SK-MEL-5 (cell line): ENCODE measurements around the gene PRR33. TPM values are rescaled to one million over a fixed set of nuclear protein-coding genes. Genes with fewer than 3 reads are reported as not detected.
"Not testable (repeated sequence)": the region's sequence is repeated elsewhere in the genome, so short reads cannot be mapped to it uniquely, and the experiment has no call there.

ENCODE experiments used
- DNase-seq: peaks from one replicate; pipeline ENCODE4 v3.0.0-alpha.2; 2016; ENCODE audit warnings: low read depth, low spot score
- in situ Hi-C: cut with HindIII; loops from 2 replicates; pipeline ENCODE4 v1.10.0; 2016; ENCODE audit warnings: low sequenced_read_pairs, high pct_unique_total_duplicates, low pct_unique_long_range_greater_than_20kb
- total RNA-seq: library from RNA; depleted of rRNA; stranded (reverse); fragments of >200 nt; shearing (Covaris generic); gene quantifications from 2 replicates; pipeline ENCODE4 v1.2.3, GENCODE V29; 2014

The PRR33 gene
- total RNA-seq, 1 experiment from 2014 or later = not detected

DNA sequence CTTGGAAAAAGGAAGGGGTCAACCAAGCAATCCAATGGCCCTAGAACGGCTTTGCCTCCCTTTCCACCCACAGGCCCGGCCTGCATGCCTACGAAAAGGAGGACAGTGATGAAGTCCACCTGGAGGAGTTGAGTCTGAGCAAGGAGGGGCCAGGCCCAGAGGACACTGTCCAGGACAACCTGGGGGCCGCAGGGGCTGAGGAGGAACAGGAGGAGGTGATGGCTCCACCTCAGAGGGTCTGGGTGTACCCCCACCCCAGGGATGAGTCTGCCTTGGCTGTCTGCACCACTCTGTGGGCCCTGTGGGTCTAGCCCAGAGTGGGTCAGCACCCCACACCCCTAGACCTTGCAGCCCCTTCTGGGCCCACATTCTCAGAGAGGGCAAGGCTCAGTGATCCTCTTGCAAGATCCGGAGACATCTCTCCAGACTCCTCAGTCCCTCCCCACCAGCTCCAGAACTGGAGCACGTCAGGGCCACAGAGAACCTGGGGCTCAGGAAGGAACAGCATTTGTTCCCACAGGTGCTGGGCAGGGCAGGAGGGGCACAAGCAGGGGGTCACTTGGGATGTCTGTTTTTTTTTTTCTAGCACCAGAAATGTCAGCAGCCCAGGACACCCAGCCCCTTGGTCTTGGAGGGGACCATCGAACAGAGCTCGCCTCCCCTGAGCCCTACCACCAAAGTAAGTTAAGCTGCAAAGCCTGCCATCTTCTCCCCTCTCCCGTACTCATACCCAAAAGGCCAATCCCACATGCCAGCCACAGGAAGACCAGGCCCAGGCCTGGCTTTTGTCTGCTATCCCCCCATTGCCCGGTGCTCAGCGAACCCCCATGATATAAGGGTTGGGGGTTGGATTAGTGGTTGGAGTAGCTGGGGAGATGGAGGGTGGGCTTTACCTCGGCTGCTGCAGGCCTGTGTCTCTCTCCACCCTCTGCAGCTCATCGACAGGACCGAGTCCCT is 8.1 kb downstream of the PRR33 start:
- in situ Hi-C loops = no loop called here
- no peak for DNase-seq

DNA sequence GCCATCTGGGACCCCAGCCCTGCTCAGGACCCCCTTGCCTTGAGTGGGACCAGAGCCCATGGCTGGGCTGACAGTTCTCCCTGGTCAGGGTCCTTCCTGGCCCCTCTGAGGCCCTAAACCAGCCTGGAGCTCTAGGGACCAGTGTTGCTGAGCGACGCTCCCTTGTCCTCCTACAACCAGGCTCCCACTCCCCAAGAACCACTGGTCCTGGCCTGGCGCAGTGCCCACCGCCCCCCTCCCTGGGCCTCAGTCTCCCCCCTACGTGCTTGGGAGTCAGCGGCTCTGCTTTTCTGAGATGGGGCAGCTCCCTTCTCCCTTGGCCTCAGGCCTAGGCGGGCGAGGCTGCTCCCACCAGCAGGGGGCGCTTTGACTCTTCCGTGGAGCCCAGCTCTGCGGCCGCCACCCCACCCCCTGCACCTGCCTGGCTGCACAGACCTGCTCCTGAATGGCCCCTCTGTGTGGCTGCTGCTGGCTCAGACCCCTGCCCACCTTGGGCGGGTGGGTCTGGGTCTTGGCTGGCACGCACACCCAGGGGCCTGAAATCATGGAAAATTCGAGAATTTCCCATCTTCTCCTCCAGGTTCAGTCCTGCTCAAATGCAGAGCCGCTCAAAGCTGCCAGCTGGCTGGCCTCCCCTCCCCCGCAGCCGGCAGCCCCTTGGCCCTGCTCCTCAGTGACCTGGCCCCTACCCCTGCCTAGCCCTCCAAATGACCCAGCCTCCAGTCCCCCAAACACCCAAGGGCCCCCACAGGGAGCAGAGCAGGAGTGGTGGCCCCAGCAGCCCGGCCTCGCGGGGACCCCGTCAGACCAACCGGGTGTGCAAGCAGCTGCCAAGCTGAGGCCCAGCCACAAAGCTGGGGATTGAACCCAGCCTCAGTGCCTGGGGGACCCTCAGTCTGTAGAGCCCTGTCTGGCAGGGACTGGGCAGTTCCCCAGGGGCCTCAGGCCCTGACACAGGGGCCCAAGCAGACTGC is 9.1 kb downstream of the PRR33 start:
- DNase-seq = peak; percentile 75
- in situ Hi-C loops = no loop called here

DNA sequence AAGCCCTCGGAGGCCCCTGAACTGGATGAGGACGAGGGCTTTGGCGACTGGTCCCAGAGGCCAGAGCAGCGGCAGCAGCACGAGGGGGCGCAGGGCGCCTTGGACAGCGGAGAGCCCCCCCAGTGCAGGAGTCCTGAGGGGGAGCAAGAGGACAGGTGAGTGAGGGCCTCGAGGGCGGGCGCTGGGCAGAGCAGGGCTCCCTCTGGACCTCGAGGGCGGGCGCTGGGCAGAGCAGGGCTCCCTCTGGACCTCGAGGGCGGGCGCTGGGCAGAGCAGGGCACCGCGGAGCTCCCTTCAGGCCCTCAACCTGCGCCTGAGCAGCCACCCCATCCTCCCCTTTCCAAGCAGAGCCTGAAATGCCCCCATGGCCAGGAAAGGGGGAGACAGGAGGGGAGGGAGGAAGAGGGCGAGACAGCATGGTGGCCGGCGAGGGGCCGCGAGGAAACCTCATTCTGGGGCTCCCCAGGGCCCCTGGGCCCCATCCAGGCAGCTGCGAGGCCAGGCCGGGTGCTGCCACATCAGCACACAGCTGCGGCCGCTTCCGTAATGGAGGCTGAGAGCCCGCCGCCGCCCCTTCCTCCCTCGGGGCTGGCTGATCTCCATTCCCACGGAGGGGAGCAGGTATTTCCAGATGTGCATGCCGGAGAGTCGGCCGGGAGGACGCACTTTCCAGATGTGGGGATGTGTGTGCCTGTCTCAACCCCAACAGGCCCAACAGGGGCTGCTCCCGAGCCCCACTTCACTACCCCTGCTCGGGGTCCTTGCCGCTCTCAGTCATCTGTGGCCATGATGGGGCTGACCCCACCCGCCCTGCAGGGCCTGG is 10.0 kb downstream of the PRR33 start:
- in situ Hi-C loops = no loop called here
- no peak for DNase-seq

DNA sequence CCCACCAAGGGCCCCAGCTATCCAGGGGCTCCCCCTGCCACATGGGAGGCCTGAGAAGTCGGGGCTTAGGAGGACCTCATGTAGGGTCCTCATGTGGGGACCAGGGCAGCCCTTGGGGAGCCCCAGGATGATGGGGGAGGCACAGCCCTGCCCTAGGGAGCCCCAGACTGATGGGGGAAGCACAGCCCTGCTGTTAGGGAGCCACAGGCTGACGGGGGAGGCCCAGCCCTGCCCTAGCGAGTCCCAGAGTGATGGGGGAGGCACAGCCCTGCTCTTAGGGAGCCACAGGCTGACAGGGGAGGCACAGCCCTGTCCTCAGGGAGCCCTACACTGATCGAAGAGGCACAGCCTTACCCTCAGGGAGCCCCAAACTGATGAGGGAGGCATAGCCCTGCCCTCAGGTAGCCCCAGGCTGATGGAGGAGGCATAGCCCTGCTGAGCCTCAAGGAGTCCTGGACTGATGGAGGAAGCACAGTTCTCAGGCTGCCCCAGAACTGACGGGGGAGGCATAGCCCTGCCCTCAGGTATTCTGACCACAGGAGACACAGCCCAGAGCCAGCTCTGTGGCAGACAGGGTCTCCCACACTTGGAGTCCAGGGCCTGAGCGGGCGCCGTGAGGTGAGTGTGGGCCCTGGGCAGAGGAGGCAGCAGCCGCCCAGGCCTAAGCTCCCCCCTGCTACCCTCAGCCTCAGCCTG is 10.8 kb downstream of the PRR33 start:
- no peak for DNase-seq
- in situ Hi-C loops = no loop called here

DNA sequence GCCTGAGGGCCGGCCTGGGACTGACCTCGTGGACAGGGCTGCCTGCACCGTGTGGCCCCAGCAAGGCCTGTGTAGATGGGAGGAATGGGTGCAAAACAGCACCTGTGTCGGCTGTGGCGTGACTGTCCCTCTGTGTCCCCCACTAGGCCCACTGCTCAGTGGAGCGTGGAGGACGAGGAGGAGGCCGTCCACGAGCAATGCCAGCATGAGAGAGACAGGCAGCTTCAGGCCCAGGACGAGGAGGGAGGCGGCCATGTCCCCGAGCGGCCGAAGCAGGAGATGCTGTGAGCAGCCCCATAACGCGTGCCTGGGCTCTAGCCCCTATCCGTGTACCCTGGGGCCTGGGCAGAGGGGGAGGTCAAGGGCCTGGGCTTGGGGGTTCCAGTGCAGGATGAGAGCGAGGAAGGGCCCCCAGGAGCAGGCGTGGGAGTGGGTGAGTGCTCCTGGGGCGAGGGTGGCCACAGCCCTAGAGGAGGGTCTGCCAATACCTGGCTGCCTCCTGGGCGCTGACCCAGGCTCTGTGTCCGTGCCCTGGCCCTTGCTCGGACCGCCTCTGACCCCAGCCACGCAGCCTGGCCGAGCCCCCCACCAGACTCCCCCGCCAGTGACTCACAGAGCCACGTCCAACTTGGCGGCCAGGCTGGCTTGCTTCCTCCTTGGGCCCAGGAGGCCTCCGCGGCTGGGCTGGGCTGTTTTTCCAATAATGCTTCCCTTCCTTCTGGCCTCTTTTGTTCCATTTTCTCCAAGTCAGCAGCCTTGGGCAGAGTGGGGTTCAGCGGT is 11.6 kb downstream of the PRR33 start:
- in situ Hi-C loops = no loop called here
- no peak for DNase-seq

DNA sequence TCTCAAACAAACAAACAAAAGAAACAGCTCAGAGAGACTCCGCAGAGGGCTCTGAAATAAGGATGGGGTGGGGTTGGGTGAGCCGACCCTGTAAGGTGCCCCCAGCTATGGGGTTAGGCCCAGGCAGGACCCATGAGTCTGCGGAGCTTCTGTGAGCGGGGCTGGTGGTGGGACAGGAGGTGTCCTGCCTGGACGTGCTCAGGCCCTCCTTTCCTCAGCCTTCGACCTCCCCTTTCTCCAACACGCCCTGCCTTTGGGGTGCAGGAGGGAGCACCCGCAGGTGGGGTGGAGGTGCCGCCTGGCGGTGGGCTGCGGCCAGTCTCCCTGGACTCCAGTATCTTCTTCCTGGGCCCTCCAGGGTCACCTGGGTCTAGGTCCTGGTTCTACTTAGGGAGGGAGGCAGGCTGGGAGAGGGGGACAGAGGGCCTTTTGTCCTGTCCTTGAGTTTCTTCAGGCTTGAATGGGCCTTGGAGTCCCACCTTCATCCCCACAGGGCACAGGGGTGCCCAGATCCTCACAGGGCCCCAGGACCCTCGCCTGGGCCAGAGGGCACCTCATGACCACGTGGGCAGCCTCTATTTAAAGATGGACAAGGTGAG is 12.3 kb downstream of the PRR33 start:
- in situ Hi-C loops = no loop called here
- DNase-seq = no peak

DNA sequence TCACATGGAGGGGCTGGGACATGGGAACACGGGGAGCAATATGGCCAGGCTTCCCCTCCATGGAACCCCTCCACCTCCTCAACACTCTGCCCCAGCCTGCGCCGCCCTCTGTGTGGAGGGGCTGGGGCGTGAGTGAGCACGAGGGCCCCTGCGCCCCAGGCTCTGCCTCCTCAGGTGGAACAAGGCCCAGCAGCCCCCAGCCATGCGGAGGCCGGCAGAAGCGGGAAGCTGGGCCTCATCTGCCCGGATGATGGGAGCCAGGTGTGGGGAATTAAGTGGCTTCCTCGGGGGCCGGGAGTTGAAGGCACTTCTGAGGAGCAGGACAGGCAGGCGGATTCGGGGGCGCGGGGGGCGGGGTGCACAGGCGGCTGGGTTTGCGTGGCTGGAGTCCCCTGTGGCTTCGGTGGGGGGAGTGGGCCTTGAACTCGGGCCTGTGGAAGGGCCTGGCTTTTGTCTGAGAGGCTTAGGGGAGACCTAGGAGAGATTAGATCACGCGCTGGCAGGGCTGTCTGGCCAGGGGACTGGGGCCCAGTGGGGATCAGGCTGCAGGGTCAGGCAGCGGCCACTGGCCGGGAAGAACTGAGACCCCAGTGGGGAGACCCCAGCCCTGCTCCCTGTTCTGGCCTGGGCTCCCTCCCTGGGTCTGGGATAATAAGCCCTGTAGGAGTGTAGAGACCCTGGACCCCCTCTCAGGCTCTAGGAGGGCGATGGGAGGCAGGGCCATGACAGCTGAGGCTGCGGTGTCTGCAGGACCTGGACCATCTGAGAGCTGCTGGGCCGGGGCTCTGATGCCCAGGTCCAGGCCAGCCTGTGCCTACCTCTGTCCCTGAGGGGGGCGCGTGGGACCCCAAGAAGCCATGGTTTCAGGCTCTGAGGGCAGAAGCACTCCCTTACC is 13.3 kb downstream of the PRR33 start:
- no peak for DNase-seq
- in situ Hi-C loops = no loop called here

DNA sequence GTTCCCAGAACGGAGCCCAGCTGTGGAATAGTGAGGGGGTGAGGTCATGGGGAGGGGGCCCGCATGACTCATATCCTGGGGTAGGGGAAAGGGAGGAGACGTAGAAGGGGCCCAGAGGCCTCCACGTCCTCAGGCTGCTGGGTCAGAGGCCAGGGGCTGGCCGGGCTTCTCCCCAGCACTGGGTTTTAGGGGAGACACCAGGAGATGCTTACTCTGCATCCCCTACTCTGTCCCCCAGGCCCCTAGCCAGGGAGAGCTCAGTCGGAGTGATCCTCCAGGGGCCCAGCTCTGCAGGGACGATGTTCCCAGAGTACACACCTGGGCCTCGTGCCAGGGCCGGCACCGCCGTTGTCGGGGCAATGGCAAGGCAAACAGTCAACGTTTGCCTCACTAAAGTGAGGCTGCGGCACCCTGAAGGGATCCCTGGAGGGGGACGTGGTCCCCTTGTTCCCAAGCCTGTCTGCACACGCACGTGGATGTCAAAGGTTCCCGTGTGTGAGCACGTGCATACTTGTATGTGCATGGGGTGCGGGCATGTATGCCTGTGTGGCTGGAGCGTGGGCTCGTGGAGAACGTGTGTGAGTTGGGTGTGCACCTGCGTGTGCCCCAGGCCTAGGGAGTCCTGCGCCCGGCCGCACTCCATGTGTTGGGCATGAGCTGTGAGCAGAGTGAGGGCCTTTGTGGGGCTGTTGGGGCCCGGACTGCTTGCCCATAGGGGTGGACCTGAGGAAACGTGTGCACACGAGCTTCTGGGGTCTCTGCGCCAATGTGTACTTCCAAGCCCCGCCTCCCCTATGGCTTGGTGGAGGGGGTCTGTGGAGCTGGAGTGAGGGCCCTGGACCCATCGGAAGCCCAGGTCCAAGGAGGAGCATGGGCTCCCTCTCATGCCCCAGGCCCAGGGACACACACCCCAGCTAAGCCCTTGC is 14.2 kb downstream of the PRR33 start:
- DNase-seq = no peak
- in situ Hi-C loops = no loop called here

DNA sequence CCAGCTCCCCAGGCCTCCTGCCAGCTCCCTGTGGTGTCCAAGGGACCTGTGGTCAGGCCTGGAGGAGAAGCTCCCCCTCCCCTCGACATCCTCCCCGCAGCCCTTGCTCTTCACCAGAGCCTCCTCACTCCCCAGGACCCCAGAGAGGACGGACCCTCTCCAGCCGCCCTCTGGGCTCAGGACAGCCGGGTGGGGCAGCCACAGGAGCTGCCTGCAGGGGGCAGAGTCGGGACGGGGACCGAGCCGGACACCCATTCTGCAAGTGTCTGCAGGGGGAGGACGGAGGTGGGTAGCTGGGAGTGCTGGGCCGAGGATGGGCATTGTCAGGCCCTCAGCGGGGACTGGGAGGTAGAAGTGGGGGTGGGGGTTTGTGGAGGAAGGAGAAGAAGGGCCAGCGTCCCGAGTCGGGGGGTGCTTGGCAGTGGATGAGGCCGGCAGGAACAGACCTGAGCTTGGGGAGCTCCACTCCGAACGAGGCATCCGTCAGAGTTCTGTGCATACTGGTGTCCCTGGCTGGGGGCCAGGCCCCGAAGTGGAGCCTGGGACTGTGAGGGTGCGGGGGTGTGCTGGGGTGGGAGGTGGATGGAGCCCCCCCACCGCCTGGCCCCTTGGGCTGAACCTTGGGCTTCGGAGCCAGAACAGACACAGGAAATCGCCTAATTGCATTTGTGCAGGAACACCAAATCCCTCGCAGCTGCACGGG is 15.2 kb downstream of the PRR33 start:
- in situ Hi-C loops = no loop called here
- DNase-seq = peak; percentile 48

DNA sequence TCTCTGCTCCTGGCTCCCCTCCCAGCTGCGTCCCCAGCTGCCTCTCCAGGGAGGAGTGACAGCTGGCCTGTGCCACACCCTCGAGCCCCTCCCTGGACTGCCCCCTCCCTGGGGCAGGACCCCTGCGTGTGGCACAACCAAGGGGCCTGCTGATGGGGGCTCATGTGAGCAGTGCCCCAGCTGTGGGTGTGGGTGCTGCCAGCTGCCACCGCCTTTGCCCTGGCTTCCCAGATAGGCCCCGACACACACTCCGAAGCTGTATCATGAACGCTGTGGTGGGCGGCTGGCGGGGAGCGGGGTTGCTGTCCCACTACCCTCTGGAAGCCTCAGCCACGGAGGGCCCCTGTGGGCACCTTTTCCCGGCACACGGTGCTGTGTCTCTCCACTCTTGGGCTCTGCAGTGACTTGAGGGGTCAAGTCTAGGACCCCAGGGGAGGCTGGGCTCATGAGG is 15.8 kb downstream of the PRR33 start:
- in situ Hi-C loops, DNase-seq: not testable (repeated sequence)

DNA sequence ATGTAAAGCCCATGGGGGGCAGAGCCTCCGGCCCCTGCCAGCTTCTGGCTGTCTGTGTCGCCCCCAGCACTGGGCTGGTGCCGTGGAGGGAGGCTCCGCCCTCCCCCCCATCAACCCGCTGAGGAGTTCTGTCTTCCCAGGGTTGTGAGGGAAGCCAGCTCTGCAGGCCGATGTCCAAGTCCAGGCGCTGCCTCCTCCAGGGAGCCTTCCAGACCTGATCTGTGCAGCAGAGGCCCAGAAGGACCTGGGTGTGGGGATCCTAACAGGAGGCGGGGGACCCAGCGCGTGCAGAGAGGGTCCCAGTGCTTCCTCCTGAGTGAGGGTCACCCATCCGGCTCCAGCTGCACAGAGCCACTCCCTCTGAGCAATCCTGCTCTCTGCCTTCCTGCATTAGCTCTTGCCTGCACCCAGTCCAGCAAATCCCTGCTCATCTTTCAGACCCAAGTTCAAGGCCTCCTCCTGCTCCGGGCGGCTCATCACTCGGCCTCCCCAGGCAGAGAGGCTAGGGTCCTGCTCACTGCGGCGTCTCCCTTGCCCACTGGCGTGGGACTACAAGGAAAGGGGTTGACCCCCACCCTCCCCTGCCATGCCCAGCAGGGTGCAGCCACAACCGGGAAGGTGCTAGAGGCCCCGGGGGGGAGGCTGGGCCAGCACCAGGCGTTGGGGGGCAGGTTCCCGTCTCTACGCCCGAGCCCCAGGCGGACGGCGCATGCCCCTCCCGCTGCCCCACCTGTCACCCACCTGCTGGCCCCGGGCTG is 16.4 kb downstream of the PRR33 start:
- in situ Hi-C loops = no loop called here
- DNase-seq = no peak

DNA sequence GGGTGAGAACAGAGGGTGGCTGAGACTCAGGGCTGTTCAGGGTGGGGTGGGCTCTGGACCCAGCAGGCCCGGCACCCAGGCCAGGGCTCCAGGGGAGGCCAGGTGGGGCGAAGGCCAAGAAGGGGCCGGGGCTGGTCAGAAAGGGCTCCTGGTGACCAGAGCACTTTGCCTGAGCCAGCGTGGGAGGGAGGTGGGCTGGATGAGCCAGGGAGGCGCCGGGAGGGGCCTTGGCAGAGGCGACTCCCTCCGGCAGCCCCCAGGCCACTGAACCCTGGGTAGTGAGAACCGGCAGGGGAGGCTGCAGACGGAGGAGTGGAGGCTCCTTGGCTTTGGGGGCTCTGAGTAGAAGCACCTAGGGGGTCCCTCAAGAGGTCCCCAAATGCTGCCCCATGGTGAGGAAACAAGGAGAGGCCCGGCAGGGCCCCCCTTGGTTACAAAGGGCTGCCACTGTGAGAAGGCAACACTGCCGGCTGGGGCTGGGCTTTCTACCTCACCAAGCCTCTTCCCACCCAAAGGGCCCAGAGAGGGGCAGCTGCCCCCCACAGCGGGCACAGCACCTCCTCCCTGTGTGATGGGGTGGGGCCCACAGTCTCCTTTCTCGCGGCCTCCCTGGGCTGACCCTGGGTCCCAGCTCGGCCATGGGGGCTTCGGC is 17.1 kb downstream of the PRR33 start:
- in situ Hi-C loops, DNase-seq: not testable (repeated sequence)
